Astrocyte (in vitro differentiated cells and primary cell): ENCODE measurements around the gene FZD10.

ENCODE experiments used
- EZH2 ChIP-seq: IDR thresholded peaks from 2 replicates; pipeline ENCODE4 v1.6.1; 2012; ENCODE audit warnings: mild to moderate bottlenecking, low read length, inconsistent platforms; ENCODE audit not compliant: insufficient read depth
- TF ChIP-seq, protein P1 (sequence below): IDR thresholded peaks from 2 replicates; pipeline ENCODE4 v1.5.1; 2011; ENCODE audit warnings: low read depth, mild to moderate bottlenecking, inconsistent platforms, low read length, moderate library complexity; ENCODE audit not compliant: insufficient read depth

DNA sequence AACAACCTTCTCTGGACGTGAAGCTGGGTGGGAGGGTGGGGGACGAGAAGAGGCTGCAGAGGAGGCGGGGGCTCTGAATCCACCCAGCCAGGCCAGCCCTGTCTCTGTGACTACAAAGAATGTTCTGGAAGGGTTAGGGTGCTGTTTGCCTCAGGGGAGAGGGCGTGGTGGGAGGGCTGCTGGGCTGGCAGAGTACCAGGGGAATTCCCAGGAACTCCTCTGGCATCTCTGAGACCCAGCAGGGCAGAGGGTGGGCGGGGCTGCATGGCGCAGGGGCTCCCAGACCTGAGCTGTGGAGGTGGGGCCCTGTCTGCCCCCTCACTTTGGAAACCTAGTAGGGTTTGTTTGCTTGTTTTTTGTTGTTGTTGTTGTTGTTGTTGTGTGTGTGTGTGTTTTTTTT, 45.5 kb upstream of the FZD10 start:
- TF ChIP-seq, protein P1, sequence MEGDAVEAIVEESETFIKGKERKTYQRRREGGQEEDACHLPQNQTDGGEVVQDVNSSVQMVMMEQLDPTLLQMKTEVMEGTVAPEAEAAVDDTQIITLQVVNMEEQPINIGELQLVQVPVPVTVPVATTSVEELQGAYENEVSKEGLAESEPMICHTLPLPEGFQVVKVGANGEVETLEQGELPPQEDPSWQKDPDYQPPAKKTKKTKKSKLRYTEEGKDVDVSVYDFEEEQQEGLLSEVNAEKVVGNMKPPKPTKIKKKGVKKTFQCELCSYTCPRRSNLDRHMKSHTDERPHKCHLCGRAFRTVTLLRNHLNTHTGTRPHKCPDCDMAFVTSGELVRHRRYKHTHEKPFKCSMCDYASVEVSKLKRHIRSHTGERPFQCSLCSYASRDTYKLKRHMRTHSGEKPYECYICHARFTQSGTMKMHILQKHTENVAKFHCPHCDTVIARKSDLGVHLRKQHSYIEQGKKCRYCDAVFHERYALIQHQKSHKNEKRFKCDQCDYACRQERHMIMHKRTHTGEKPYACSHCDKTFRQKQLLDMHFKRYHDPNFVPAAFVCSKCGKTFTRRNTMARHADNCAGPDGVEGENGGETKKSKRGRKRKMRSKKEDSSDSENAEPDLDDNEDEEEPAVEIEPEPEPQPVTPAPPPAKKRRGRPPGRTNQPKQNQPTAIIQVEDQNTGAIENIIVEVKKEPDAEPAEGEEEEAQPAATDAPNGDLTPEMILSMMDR: no peak
- TF ChIP-seq EZH2: no peak
